ENCODE results near the gene UVRAG. TPM values are rescaled to one million over a fixed set of nuclear protein-coding genes. Genes with fewer than 3 reads are reported as not detected.

UVRAG gene
- total RNA-seq (27.9 TPM), polyA plus RNA-seq (ENCODE audit: insufficient read depth, low read depth, low replicate concordance) (7.2 TPM)
- long read RNA-seq, donor 1, full-length matches to known transcripts = 2 of 2 reads
- long read RNA-seq, donor 1, partial matches to known transcripts = 0 of 2 reads
- long read RNA-seq, donor 1, other reads (novel, unspliced or antisense) = 0 of 2 reads
- long read RNA-seq, donor 2, full-length matches to known transcripts = 1 of 1 reads
- long read RNA-seq, donor 2, partial matches to known transcripts = 0 of 1 reads
- long read RNA-seq, donor 2, other reads (novel, unspliced or antisense) = 0 of 1 reads
- long read RNA-seq, donor 3, full-length matches to known transcripts = 2 of 2 reads
- long read RNA-seq, donor 3, partial matches to known transcripts = 0 of 2 reads
- long read RNA-seq, donor 3, other reads (novel, unspliced or antisense) = 0 of 2 reads
- long read RNA-seq, donor 4, full-length matches to known transcripts = 3 of 3 reads
- long read RNA-seq, donor 4, partial matches to known transcripts = 0 of 3 reads
- long read RNA-seq, donor 4, other reads (novel, unspliced or antisense) = 0 of 3 reads
- long read RNA-seq, donor 5 = 0 reads
- long read RNA-seq, donor 6, full-length matches to known transcripts = 2 of 2 reads
- long read RNA-seq, donor 6, partial matches to known transcripts = 0 of 2 reads
- long read RNA-seq, donor 6, other reads (novel, unspliced or antisense) = 0 of 2 reads
- long read RNA-seq, donor 7, full-length matches to known transcripts = 15 of 41 reads
- long read RNA-seq, donor 7, partial matches to known transcripts = 7 of 41 reads
- long read RNA-seq, donor 7, other reads (novel, unspliced or antisense) = 19 of 41 reads
- long read RNA-seq, donor 8 = 0 reads
- long read RNA-seq, donor 9, full-length matches to known transcripts = 1 of 1 reads
- long read RNA-seq, donor 9, partial matches to known transcripts = 0 of 1 reads
- long read RNA-seq, donor 9, other reads (novel, unspliced or antisense) = 0 of 1 reads
- long read RNA-seq, donor 10, full-length matches to known transcripts = 2 of 2 reads
- long read RNA-seq, donor 10, partial matches to known transcripts = 0 of 2 reads
- long read RNA-seq, donor 10, other reads (novel, unspliced or antisense) = 0 of 2 reads

DNA sequence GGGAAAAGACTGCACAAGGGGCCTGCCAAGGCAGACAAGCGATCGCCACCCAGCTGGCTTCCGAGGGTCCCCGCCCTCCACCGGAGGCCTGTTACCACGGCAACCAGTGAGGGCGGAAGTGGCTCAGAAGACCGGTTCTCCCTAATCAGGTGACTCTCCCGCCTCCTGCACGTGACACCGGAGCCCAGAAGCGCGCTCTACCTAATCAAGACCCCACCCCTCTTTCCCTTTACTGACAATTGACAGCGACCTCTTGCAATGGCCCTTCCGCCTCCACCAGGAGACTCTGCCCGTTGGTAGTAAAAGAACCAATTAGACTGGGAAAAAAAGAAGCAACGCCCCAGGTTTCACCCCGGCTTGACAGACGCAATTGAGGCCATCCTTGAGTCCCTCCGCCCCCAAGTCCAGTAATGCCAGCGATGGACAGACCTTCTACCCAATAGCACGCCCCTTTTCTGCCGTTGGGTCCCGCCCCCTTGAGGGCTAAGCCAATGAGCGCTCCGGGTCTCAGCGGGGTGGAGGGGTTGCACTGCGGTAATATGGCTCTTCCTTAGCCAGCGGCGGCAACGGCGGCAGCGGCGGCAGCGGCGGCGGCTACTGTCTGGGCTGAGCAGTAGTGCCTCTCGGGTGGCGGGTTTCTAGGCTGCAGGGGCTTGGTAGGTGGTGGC, at the start of gene UVRAG:
Gene UVRAG, plus strand, starts transcription at position 534 of the 668 bp plus-strand sequence. CDS start 198 bp downstream, outside the sequence.
- TF ChIP-seq, protein P1, sequence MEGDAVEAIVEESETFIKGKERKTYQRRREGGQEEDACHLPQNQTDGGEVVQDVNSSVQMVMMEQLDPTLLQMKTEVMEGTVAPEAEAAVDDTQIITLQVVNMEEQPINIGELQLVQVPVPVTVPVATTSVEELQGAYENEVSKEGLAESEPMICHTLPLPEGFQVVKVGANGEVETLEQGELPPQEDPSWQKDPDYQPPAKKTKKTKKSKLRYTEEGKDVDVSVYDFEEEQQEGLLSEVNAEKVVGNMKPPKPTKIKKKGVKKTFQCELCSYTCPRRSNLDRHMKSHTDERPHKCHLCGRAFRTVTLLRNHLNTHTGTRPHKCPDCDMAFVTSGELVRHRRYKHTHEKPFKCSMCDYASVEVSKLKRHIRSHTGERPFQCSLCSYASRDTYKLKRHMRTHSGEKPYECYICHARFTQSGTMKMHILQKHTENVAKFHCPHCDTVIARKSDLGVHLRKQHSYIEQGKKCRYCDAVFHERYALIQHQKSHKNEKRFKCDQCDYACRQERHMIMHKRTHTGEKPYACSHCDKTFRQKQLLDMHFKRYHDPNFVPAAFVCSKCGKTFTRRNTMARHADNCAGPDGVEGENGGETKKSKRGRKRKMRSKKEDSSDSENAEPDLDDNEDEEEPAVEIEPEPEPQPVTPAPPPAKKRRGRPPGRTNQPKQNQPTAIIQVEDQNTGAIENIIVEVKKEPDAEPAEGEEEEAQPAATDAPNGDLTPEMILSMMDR (IDR thresholded peaks at IDR 0.05; ENCODE audit: borderline replicate concordance, extremely low read depth, insufficient read depth) = peak; percentile 6
- peak within 1 kb of the TSS; percentile 70 to 92 (median 91) for H3K4me3 ChIP-seq (ENCODE audit: low read length in 3 of 3)
- peaks cover 0 to 15% (median 5%) of the 10 kb centered on the region in 3 donors for H3K4me1 ChIP-seq (ENCODE audit: control insufficient read depth in 2 of 3, insufficient read depth in 2 of 3, low read depth in 1 of 3, low read length in 3 of 3)
- peak within 1 kb of the TSS; percentile 86 to 93 for H3K27ac ChIP-seq (ENCODE audit: low read depth in 2 of 2, low read length in 2 of 2)
- no peaks in the 10 kb centered on the region for H3K9me3 ChIP-seq (ENCODE audit: control insufficient read depth in 2 of 3, insufficient read depth in 1 of 3, low read length in 3 of 3)
- intact Hi-C loops (cut with DNase I) = no loop called here
- H3K27me3 ChIP-seq (ENCODE audit: control insufficient read depth, insufficient read depth, low read length) = no peaks in the 10 kb centered on the region
- peak; percentile 99 to 100 (median 99) for DNase-seq
- H3K36me3 ChIP-seq (ENCODE audit: control insufficient read depth in 2 of 3, insufficient read depth in 3 of 3, low read length in 3 of 3) = no peaks in the 10 kb centered on the region
- FAIRE-seq = peak; percentile 93
- peak within 1 kb of the TSS; percentile 51 to 78 (median 73) for H3K9ac ChIP-seq (ENCODE audit: low read length in 3 of 3)

DNA sequence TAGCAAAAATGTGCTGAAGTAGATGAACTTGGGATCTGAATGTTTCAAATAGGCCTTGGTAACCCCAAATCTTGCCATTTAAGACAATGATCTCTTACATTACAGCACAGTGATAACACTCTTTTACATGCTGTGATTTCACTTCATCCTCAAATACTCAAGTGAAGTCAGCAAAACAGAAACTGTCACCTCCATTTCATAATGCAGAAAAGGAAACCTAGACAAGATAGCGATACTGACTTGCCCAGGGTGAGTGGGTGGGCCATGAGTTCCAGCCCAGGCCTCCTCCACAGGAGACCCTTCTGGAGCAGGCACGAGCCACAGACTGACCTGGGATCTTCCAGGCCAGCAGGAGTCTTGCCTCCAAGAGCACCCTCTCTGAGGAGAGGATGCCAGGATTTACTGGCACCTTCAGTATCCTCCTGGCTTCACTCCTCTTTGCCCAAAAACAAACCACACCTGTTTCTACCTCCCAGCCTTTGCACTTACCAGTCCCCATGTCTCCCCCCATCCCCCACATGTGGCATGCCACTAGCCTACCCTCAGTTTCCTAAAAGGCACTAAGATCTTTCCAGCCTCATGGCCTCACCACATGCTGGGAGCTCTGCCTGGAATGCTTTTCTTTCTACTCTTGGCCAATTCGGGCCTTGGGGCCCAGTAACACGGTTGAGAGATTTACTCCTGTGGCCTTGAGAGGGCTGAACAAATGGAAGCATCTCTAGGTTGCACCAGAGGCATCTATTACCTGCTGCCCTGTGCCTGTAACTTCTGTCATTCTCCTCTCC, 48.4 kb upstream of the UVRAG start:
- TF ChIP-seq, protein P1 (IDR thresholded peaks at IDR 0.05; ENCODE audit: borderline replicate concordance, extremely low read depth, insufficient read depth) = no peak
- H3K4me1 ChIP-seq (ENCODE audit: control insufficient read depth in 2 of 3, insufficient read depth in 2 of 3, low read depth in 1 of 3, low read length in 3 of 3) = peaks cover 0 to 10% (median 5%) of the 10 kb centered on the region in 3 donors

DNA sequence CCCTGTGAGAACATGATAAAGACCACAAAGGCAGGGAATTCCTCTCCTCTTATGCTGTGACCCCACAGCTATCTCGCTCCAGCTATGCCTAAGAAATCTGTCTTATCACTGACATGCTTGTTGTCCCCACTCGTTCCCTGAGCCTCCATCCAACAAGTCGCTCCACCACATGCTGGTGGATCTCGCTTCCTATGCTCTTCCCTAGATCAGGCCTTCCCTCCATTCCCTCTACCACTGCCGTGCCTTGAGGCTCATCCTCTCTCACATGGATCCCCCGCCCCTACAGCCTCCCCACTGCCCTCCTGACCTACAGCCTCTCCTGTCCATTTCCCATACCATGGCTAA, 47.8 kb upstream of the UVRAG start:
- TF ChIP-seq, protein P1 (IDR thresholded peaks at IDR 0.05; ENCODE audit: borderline replicate concordance, extremely low read depth, insufficient read depth) = no peak
- H3K9ac ChIP-seq (ENCODE audit: low read length in 3 of 3) = no peak overlapping the region
- no peak overlapping the region for H3K27ac ChIP-seq (ENCODE audit: low read depth in 2 of 2, low read length in 2 of 2)
- no peaks in the 10 kb centered on the region for H3K9me3 ChIP-seq (ENCODE audit: control insufficient read depth in 2 of 3, insufficient read depth in 1 of 3, low read length in 3 of 3)
- H3K4me3 ChIP-seq (ENCODE audit: low read length in 3 of 3) = no peak overlapping the region
- FAIRE-seq = no peak
- H3K36me3 ChIP-seq (ENCODE audit: control insufficient read depth in 2 of 3, insufficient read depth in 3 of 3, low read length in 3 of 3) = no peaks in the 10 kb centered on the region
- DNase-seq = peak in 1 of 5 donors; percentile 24
- peaks cover 0 to 10% (median 5%) of the 10 kb centered on the region in 3 donors for H3K4me1 ChIP-seq (ENCODE audit: control insufficient read depth in 2 of 3, insufficient read depth in 2 of 3, low read depth in 1 of 3, low read length in 3 of 3)
- H3K27me3 ChIP-seq (ENCODE audit: control insufficient read depth, insufficient read depth, low read length) = peaks cover 3% of the 10 kb centered on the region
- intact Hi-C loops (cut with DNase I) = no loop called here

More for the DNA sequence above, 48.4 kb upstream of the UVRAG start:
- Histone ChIP-seq H3K27ac (ENCODE audit: low read depth in 2 of 2, low read length in 2 of 2) (no peak overlapping the region), H3K9me3 (ENCODE audit: control insufficient read depth in 2 of 3, insufficient read depth in 1 of 3, low read length in 3 of 3) (no peaks in the 10 kb centered on the region), H3K9ac (ENCODE audit: low read length in 3 of 3) (no peak overlapping the region), H3K36me3 (ENCODE audit: control insufficient read depth in 2 of 3, insufficient read depth in 3 of 3, low read length in 3 of 3) (no peaks in the 10 kb centered on the region), H3K4me3 (ENCODE audit: low read length in 3 of 3) (no peak overlapping the region), H3K27me3 (ENCODE audit: control insufficient read depth, insufficient read depth, low read length) (peaks cover 3% of the 10 kb centered on the region)
- no peak for FAIRE-seq
- intact Hi-C loops (cut with DNase I) = no loop called here
- DNase-seq = no peak

Measured in kidney (tissue), 22 donors.